ENCODE results near the gene UBE2QL1.

The UBE2QL1 gene

GRCh38 chr5:6503342-6503741, 54.7 kb downstream of the UBE2QL1 start:
- TF ChIP-seq CTCF (conservative IDR thresholded peaks at IDR 0.05; ENCODE audit: low read length) = no peak
- H3K4me3 ChIP-seq (ENCODE audit: low read length) = no peak overlapping the region
- DNase-seq (ENCODE audit: low read depth) = no peak

GRCh38 chr5:6504677-6505415, 56.2 kb downstream of the UBE2QL1 start:
- TF ChIP-seq CTCF (conservative IDR thresholded peaks at IDR 0.05; ENCODE audit: low read length) = no peak
- peak; percentile 21 for DNase-seq (ENCODE audit: low read depth)
- H3K4me3 ChIP-seq (ENCODE audit: low read length) = no peak overlapping the region

DNA sequence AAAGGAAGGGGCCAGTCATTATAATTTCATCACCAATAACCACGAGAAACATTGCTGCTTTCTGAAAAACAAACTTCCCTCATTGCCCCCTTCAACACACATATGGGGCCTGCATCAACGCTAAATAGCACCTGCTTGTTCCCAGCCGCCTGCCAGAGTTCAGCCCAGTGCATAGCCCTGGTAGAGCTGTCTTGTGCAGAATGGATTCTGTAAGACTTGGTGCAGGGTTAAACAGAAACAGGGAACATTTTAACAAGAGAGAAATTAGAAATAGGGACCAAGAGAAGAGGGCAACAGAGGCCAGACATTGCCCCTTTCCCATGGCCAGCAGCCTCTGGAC, 56.7 kb downstream of the UBE2QL1 start:
- TF ChIP-seq CTCF (conservative IDR thresholded peaks at IDR 0.05; ENCODE audit: low read length) = no peak
- no peak overlapping the region for H3K4me3 ChIP-seq (ENCODE audit: low read length)
- no peak for DNase-seq (ENCODE audit: low read depth)

GRCh38 chr5:6505783-6506557, 57.3 kb downstream of the UBE2QL1 start:
- no peak for DNase-seq (ENCODE audit: low read depth)
- H3K4me3 ChIP-seq (ENCODE audit: low read length) = no peak overlapping the region
- TF ChIP-seq CTCF (conservative IDR thresholded peaks at IDR 0.05; ENCODE audit: low read length) = no peak

DNA sequence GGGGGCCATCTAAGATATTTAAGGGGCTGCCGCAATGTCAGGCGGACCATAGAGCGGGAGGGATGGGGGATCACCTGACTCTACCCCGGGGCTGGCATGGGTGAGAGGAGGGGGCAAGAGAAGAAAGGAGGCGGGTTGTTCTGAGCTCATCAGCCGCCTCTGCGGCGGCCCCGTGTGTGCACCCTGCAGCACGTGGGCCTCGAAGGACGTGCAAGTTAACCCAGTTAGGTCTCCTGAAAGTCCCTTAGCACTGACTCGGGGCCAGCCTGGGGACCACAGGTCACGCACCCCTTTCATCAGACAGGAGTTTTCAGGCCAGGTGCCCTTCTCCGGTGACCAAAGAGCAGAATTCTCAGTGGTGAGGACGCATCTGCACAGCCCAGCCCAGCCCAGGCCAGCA, 58.0 kb downstream of the UBE2QL1 start:
- DNase-seq (ENCODE audit: low read depth) = no peak
- no peak for TF ChIP-seq CTCF (conservative IDR thresholded peaks at IDR 0.05; ENCODE audit: low read length)
- H3K4me3 ChIP-seq (ENCODE audit: low read length) = no peak overlapping the region

GRCh38 chr5:6508931-6509330, 60.3 kb downstream of the UBE2QL1 start:
- TF ChIP-seq CTCF (conservative IDR thresholded peaks at IDR 0.05; ENCODE audit: low read length) = no peak
- no peak overlapping the region for H3K4me3 ChIP-seq (ENCODE audit: low read length)
- no peak for DNase-seq (ENCODE audit: low read depth)

- no peak for DNase-seq (ENCODE audit: low read depth)
- no peak overlapping the region for H3K4me3 ChIP-seq (ENCODE audit: low read length)
- no peak for TF ChIP-seq CTCF (conservative IDR thresholded peaks at IDR 0.05; ENCODE audit: low read length)
Observed at GRCh38 chr5:6510132-6510531, 61.5 kb downstream of the UBE2QL1 start.

Measured in AG10803 (cell line).